ENCODE results near the gene AASS. TPM values are rescaled to one million over a fixed set of nuclear protein-coding genes. Genes with fewer than 3 reads are reported as not detected.

AASS gene
- 0.05 to 0.12 TPM (median 0.06 TPM) in 4 of 5 replicates, not detected in the other for total RNA-seq (2022; extraction: Qiagen RNA extraction)

DNA sequence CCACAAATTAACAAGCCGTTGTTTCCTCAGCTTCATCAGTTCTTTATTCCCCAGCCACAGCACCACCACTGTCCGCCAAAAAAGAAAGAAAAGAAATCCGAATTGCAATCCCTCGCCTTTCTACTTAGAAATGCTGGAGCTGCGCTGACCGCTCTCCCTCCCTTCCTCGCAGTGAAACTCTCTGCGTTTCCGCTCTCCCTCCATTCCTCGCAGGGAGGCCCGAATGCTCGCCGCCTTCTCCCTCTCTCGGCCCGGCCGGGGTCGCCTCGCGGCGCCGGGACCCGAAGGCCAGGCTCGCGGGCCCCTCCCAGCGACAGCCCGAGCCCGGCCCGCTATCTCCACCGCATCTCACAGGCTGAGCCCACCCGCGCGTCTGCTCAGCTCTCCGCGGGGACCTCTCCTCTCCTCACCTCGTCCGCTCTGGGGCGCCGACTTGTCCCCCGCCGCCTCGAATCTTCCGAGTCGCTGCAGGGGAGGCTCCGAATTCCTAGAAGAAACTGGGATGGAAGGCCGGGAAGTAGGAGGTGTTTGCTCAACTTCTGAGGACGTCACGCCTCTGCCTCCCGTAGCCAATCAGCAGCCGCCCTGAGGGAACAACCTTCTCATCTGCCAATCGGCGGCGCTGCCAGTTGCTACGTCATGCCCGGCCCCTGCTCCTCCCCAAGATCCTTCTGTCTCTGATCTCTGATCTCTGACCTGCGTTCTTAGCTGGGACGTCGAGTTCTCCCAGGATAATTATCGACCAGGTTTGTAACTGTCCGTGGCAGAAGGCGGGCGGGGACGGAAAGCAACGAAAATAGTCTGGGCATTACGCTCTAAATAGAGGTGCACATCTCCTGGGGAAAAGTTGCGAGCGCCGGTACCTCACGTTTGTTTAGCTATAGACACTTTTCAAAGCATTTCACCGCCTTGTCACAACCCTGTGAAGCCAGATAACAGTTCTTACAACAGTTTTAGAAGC, at the start of gene AASS:
TSS of gene AASS (minus strand) at position 499 of the 961 bp plus-strand sequence. CDS start 10,523 bp downstream, outside the sequence.

Other genes with a start within 250 kb of the AASS start
- gene FEZF1, start 160.5 kb upstream of the AASS start, total RNA-seq (2022; extraction: Qiagen RNA extraction), result not detected in 5 replicates

Data from A549 treated with Hydrocortisone at 1 μM for 4 hours (cell line).